Stomach (tissue), 9 donors: ENCODE results near the gene TBRG4. TPM values are rescaled to one million over a fixed set of nuclear protein-coding genes. Genes with fewer than 3 reads are reported as not detected.

ENCODE experiments used
- DNase-seq, 2 donors: peaks; one replicate each; pipeline versions ENCODE4 v3.0.0 to v3.0.0-alpha.2; 2013 to 2019
- H3K27ac ChIP-seq, 5 donors: fragments of 200-600 bp in 4 of 5; sonication (generic) in 4 of 5; one replicate each; pipeline ENCODE4 v1.5.1; 2013 to 2019; ENCODE audit warnings: mild to moderate bottlenecking in 1 of 5, moderate library complexity in 1 of 5
- H3K27me3 ChIP-seq, 3 donors: fragments of 200-600 bp; sonication (generic); one replicate each; pipeline ENCODE4 v1.5.1; 2017 to 2019; ENCODE audit warnings: mixed run types in 1 of 3
- H3K36me3 ChIP-seq, 4 donors: fragments of 200-600 bp; sonication (generic); 1 replicate in 3 of 4; 2 replicates in 1 of 4; pipeline ENCODE4 v1.5.1; 2016 to 2019
- H3K4me1 ChIP-seq, 4 donors: fragments of 200-600 bp; sonication (generic); one replicate each; pipeline ENCODE4 v1.5.1; 2016 to 2019
- H3K4me3 ChIP-seq, 4 donors: fragments of 200-600 bp; sonication (generic) in 3 of 4; one replicate each; pipeline ENCODE4 v1.5.1; 2016 to 2019; ENCODE audit warnings: mild to moderate bottlenecking in 1 of 4
- H3K9me3 ChIP-seq, 4 donors: fragments of 200-600 bp; sonication (generic); one replicate each; pipeline ENCODE4 v1.5.1; 2016 to 2019
- EP300 ChIP-seq: sonication (generic); formaldehyde crosslinking; IDR thresholded peaks from one replicate; pipeline ENCODE4 v1.6.1; 2017; ENCODE audit warnings: antibody characterized with exemption
- POLR2A ChIP-seq, 4 donors: fragments of 450-650 bp; IDR thresholded peaks; one replicate each; pipeline ENCODE4 v1.6.1; 2016; ENCODE audit warnings: antibody characterized with exemption in 4 of 4, control low read depth in 2 of 4, mild to moderate bottlenecking in 1 of 4, moderate library complexity in 1 of 4
- POLR2AphosphoS5 ChIP-seq, 3 donors: sonication (generic); formaldehyde crosslinking; IDR thresholded peaks; one replicate each; pipeline ENCODE4 v1.6.1; 2016; ENCODE audit warnings: antibody characterized with exemption in 3 of 3
- WGBS, 5 donors: extraction: QIAGEN DNeasy Blood & Tissue Kit in 3 of 5; methylation state at CpG; one replicate each; pipeline versions ENCODE4 v1.1.5 to v1.1.7; 2013 to 2018; 5-methylcytosine and 5-hydroxymethylcytosine counted together
- intact Hi-C: fragments of 100-400 bp; cut with DNase I; formaldehyde crosslinking; loops from one replicate; pipeline ENCODE4 v1.15.1; 2023; ENCODE audit warnings: low total_unique reads
- polyA plus RNA-seq, 3 donors: library from polyadenylated mRNA; stranded (reverse); fragments of 200-250 nt; gene quantifications; one replicate each; pipeline ENCODE4 v1.2.3, GENCODE V29; 2013
- total RNA-seq, 5 donors: library from RNA; depleted of rRNA; stranded (reverse); fragments of >200 nt; gene quantifications; one replicate each; pipeline versions ENCODE4 v1.1.0 to v1.2.3, GENCODE V29; 2014 to 2016
- TF ChIP-seq, protein P1 (sequence below), 7 experiments: fragments of 450-650 bp in 4 of 7; fragments of 200-600 bp in 3 of 7; sonication (generic) in 3 of 7; IDR thresholded peaks; one replicate each; pipeline ENCODE4 v1.5.1; 2016 to 2019; ENCODE audit warnings: antibody characterized with exemption in 7 of 7, control low read depth in 2 of 7, mild to moderate bottlenecking in 1 of 7
- donor health status: healthy with polysubstance abuse.
- donor health status: Bipolar disorder and iron deficiency.
- donor health status: healthy.

The TBRG4 gene
- total and polyA plus RNA-seq, 8 donors: 31.2 to 219 (median 47.9) TPM

DNA sequence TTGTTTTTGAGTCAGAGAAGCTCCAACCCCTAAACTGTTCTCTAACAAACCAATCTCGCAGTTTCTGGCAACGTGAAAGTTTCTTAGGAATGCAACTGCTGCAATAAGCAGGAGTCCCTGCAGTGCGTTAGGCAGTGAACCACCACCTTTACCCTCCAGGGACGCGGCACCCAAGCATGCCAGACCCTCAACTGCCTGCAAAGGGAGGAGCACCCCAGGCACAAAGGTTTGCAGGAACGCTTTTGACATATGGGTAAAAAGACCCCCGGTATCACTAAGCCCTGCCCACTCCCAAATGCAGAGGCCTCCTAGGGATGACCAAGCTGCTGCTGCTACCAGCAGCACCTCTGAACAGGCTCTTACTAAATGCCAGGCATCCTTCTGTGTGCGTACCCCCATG, 4.7 kb downstream of the TBRG4 start:
- Histone ChIP-seq H3K36me3 (peaks cover 70 to 76% (median 75%) of the 10 kb centered on the region in 4 donors), H3K27me3 (no peaks in the 10 kb centered on the region), H3K4me1 (peaks cover 11 to 60% (median 41%) of the 10 kb centered on the region in 4 donors), H3K4me3 (no peak overlapping the region), H3K9me3 (no peaks in the 10 kb centered on the region), H3K27ac (no peak overlapping the region)
- WGBS, 5 donors: 67 to 82% (median 77%) methylated on average over 8 of the region's 8 CpGs
- TF ChIP-seq, protein P1, sequence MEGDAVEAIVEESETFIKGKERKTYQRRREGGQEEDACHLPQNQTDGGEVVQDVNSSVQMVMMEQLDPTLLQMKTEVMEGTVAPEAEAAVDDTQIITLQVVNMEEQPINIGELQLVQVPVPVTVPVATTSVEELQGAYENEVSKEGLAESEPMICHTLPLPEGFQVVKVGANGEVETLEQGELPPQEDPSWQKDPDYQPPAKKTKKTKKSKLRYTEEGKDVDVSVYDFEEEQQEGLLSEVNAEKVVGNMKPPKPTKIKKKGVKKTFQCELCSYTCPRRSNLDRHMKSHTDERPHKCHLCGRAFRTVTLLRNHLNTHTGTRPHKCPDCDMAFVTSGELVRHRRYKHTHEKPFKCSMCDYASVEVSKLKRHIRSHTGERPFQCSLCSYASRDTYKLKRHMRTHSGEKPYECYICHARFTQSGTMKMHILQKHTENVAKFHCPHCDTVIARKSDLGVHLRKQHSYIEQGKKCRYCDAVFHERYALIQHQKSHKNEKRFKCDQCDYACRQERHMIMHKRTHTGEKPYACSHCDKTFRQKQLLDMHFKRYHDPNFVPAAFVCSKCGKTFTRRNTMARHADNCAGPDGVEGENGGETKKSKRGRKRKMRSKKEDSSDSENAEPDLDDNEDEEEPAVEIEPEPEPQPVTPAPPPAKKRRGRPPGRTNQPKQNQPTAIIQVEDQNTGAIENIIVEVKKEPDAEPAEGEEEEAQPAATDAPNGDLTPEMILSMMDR (IDR thresholded peaks at IDR 0.05): no peak
- TF ChIP-seq POLR2A (IDR thresholded peaks at IDR 0.05) (no peak), EP300 (no peak), POLR2AphosphoS5 (IDR thresholded peaks at IDR 0.05) (no peak)
- intact Hi-C loops: no loop called here
- no peak for DNase-seq

DNA sequence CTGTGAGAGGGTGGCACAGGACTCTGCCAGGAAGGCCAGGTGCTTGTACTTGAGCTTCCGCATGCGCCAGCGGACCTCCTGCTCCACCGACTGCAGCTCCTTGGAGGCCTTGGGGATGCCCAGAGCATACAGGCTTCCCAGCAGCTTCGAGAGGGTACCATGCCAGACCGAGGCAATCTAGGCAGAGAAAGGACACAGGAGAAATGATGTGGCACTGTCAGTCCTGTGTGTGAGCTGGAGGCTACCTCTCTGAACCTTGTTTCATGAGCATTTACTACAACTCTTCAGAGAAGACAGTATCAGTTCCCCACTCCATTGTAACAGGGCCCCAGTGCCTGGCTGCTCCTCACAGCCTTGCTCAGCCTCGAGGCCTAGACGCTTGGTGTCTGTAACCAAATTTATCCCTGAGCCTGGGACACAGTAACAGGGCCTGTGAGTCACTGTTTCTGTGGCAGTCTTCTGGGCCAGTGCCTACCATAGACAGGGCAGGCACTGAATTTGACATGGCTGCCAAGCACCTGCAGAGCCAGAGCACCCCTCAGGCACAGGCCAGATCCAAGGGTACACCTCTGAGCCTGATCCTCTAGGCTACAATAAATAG, 5.8 kb downstream of the TBRG4 start:
- Histone ChIP-seq H3K9me3 (no peaks in the 10 kb centered on the region), H3K4me1 (peaks cover 11 to 55% (median 37%) of the 10 kb centered on the region in 4 donors), H3K27me3 (no peaks in the 10 kb centered on the region), H3K36me3 (peaks cover 82 to 88% (median 86%) of the 10 kb centered on the region in 4 donors), H3K4me3 (no peak overlapping the region), H3K27ac (no peak overlapping the region)
- intact Hi-C loops: no loop called here
- 89 to 96% (median 92%) methylated on average over 5 to 8 of the region's 8 CpGs for WGBS, 5 donors
- DNase-seq: no peak
- TF ChIP-seq EP300 (no peak), POLR2A (IDR thresholded peaks at IDR 0.05) (no peak), POLR2AphosphoS5 (IDR thresholded peaks at IDR 0.05) (no peak)
- TF ChIP-seq, protein P1 (IDR thresholded peaks at IDR 0.05): no peak

DNA sequence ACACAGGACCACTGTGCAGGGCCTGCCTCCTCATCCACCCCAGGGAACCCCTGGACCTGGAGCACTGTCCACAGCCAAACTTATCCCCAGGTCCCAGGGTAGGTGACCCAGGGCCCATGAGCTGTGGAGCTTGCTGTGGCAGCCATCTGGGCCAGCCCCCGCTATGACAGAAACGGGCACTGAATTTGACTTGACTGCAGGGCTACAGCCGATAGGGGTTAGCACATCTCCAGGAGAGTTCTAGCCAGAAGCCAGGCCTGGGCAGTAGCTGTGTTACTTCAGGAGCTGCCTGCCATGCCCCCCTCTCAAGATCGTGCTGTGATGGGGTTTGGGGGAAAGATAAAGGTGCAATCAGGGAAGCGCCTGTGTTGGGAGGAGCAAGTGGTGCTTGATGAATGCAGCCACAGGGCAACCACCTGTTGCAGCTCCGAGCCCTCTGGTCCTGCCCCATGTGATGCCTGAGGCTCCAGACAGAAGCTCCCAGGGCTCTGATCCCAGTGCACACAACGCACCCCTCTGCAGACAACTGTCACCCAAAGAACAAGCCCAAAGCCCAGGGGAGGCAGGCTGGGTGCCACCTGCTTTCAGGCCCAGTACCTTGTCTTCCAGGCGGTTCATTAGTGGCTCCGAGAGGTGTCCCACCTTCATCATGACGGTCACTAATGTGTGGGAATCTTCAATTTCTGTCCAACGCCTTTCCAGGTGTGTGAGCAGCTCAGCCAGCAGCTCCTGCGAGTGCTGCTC, 6.5 kb downstream of the TBRG4 start:
- Histone ChIP-seq H3K4me3 (no peak overlapping the region), H3K4me1 (peaks cover 5 to 48% (median 30%) of the 10 kb centered on the region in 4 donors), H3K27me3 (no peaks in the 10 kb centered on the region), H3K9me3 (no peaks in the 10 kb centered on the region), H3K36me3 (peaks cover 88 to 94% (median 93%) of the 10 kb centered on the region in 4 donors), H3K27ac (no peak overlapping the region)
- intact Hi-C loops: no loop called here
- 87 to 96% (median 95%) methylated on average over 10 to 12 of the region's 12 CpGs for WGBS, 5 donors
- no peak for TF ChIP-seq POLR2A (IDR thresholded peaks at IDR 0.05)
- TF ChIP-seq, protein P1 (IDR thresholded peaks at IDR 0.05): no peak
- no peak for TF ChIP-seq EP300
- no peak for TF ChIP-seq POLR2AphosphoS5 (IDR thresholded peaks at IDR 0.05)
- DNase-seq: no peak

DNA sequence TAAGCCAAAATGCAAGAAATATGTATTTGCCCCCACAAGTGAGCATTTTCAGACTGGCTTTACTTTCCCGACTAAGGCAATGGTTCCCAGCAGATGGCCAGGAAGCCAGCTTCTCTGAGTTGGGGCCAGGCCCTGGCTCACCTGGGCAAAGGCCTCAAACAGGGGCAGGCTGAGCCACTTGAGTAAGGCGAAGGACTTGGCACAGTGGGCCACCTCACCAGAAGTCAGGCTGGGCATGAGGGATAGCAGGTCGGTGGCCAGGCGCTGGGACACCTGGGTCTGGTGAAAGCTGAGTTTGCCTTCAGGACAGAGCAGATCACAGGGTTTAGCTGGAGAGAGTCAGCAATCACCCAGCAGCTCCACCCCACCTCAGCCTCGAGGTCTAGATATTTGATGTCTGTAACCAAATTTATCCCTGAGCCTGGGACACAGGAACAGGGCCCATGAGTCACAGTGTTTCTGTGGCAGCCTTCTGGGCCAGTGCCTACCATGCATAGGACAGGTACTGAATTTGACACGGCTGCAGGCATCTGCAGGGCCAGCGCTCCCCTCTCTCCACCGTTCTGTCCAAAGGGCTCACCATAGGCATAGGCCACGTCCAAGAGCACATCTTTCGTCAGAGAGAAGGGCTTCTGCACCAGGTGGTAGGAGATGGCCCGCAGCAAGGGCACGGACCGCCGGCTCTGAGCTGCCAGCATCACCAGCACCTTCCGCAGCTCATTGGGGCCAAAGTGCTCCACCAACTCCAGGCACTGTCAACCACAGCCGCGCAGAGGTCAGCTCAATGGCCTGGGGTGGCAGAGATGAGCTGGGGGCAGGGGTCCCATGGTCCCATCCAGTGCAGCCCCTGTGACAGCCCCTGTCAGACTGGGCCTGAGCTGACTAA, 7.3 kb downstream of the TBRG4 start:
- Histone ChIP-seq H3K27ac (no peak overlapping the region), H3K27me3 (no peaks in the 10 kb centered on the region), H3K4me3 (no peak overlapping the region), H3K36me3 (peaks cover 97 to 100% (median 100%) of the 10 kb centered on the region in 4 donors), H3K9me3 (no peaks in the 10 kb centered on the region), H3K4me1 (peaks cover 5 to 40% (median 24%) of the 10 kb centered on the region in 4 donors)
- DNase-seq: no peak
- TF ChIP-seq, protein P1 (IDR thresholded peaks at IDR 0.05): no peak
- intact Hi-C loops: no loop called here
- WGBS, 5 donors: 92 to 98% (median 95%) methylated on average over 15 to 17 of the region's 17 CpGs
